AG20443 (cell line): ENCODE measurements around the gene CLIP2.
A peak's percentile ranks its signal among the peaks of the same experiment; 100 is the strongest.
"Not testable (repeated sequence)": the region's sequence is repeated elsewhere in the genome, so short reads cannot be mapped to it uniquely, and the experiment has no call there.

ENCODE experiments used
- DNase-seq: peaks from one replicate; pipeline ENCODE4 v3.0.0; 2012; ENCODE audit warnings: low spot score, mixed read lengths

CLIP2 gene

GRCh38 chr7:74289018-74289658 lies at the start of gene CLIP2:
CLIP2 (plus strand) TSS chr7:74289407; CDS start chr7:74317547, 28,140 bp downstream.
- peak; percentile 96 for DNase-seq

GRCh38 chr7:74240482-74240881 lies 48.7 kb upstream of the CLIP2 start:
- no peak for DNase-seq

GRCh38 chr7:74242122-74242443 lies 47.1 kb upstream of the CLIP2 start:
- no peak for DNase-seq

- no peak for DNase-seq
Observed at GRCh38 chr7:74246497-74246896, 42.7 kb upstream of the CLIP2 start.

- DNase-seq: no peak
Observed at GRCh38 chr7:74248156-74248555, 41.1 kb upstream of the CLIP2 start.

- DNase-seq: not testable (repeated sequence)
Observed at GRCh38 chr7:74249058-74249457, 40.1 kb upstream of the CLIP2 start.

- no peak for DNase-seq
Observed at GRCh38 chr7:74252893-74253292, 36.3 kb upstream of the CLIP2 start.

- no peak for DNase-seq
Observed at GRCh38 chr7:74253331-74253730, 35.9 kb upstream of the CLIP2 start.

GRCh38 chr7:74253835-74254128 lies 35.4 kb upstream of the CLIP2 start:
- peak; percentile 17 for DNase-seq

- DNase-seq: peak; percentile 99
Observed at GRCh38 chr7:74254129-74254857, 34.9 kb upstream of the CLIP2 start, which contains the start of gene RFC2. RFC2 (minus strand) TSS chr7:74254399; CDS start chr7:74254383, 16 bp downstream.

GRCh38 chr7:74254858-74255379 lies 34.3 kb upstream of the CLIP2 start:
- DNase-seq: no peak

GRCh38 chr7:74255461-74255860 lies 33.7 kb upstream of the CLIP2 start:
- DNase-seq: not testable (repeated sequence)

- DNase-seq: peak; percentile 65
Observed at GRCh38 chr7:74256491-74257408, 32.5 kb upstream of the CLIP2 start.

- no peak for DNase-seq
Observed at GRCh38 chr7:74258639-74259038, 30.6 kb upstream of the CLIP2 start.

- DNase-seq: no peak
Observed at GRCh38 chr7:74262639-74263398, 26.4 kb upstream of the CLIP2 start.

- no peak for DNase-seq
Observed at GRCh38 chr7:74263399-74264120, 25.6 kb upstream of the CLIP2 start.

GRCh38 chr7:74266191-74266963 lies 22.8 kb upstream of the CLIP2 start:
- no peak for DNase-seq

- no peak for DNase-seq
Observed at GRCh38 chr7:74267756-74268565, 21.2 kb upstream of the CLIP2 start.

GRCh38 chr7:74269757-74270277 lies 19.4 kb upstream of the CLIP2 start:
- peak; percentile 70 for DNase-seq
